GM19043 (cell line): Measurements from ENCODE around the gene REX1BD.
A peak's percentile ranks its signal among the peaks of the same experiment; 100 is the strongest.

Source experiments
- ATAC-seq: cut with Tn5 transposase; IDR thresholded peaks from one replicate; pipeline ENCODE4 v1.9.1; 2021; ENCODE audit warnings: low read depth; ENCODE audit not compliant: unreplicated experiment

The REX1BD gene

GRCh38 chr19:18612051-18612771 is 23.6 kb downstream of the REX1BD start:
- no peak for ATAC-seq

GRCh38 chr19:18612772-18613588 is 24.4 kb downstream of the REX1BD start, which contains the start of gene TMEM59L:
Gene TMEM59L (plus strand): TSS chr19:18612870. CDS start chr19:18612959, 89 bp downstream.
- ATAC-seq = no peak

GRCh38 chr19:18613589-18614234 is 25.1 kb downstream of the REX1BD start:
- no peak for ATAC-seq

GRCh38 chr19:18616023-18616422 is 27.4 kb downstream of the REX1BD start:
- ATAC-seq = no peak

- no peak for ATAC-seq
Observed at GRCh38 chr19:18617562-18617961, 29.0 kb downstream of the REX1BD start.

GRCh38 chr19:18618236-18618635 is 29.6 kb downstream of the REX1BD start:
- ATAC-seq = no peak

GRCh38 chr19:18620311-18620710 is 31.7 kb downstream of the REX1BD start:
- ATAC-seq = no peak

GRCh38 chr19:18620902-18621301 is 32.3 kb downstream of the REX1BD start:
- ATAC-seq = no peak

GRCh38 chr19:18626906-18627305 is 38.3 kb downstream of the REX1BD start:
- no peak for ATAC-seq

GRCh38 chr19:18629166-18630088 is 40.8 kb downstream of the REX1BD start:
- no peak for ATAC-seq

GRCh38 chr19:18633321-18633720 is 44.7 kb downstream of the REX1BD start:
- ATAC-seq = no peak

- no peak for ATAC-seq
Observed at GRCh38 chr19:18634612-18635297, 46.2 kb downstream of the REX1BD start.

GRCh38 chr19:18635831-18636182 is 47.2 kb downstream of the REX1BD start:
- ATAC-seq = no peak

- peak; percentile 78 for ATAC-seq
Observed at GRCh38 chr19:18636183-18636968, 47.8 kb downstream of the REX1BD start.

GRCh38 chr19:18636969-18637629 is 48.5 kb downstream of the REX1BD start, which contains the start of gene KLHL26:
Gene KLHL26 (plus strand): TSS chr19:18637028. CDS start chr19:18637055, 27 bp downstream.
- no peak for ATAC-seq

GRCh38 chr19:18637673-18638630 is 49.4 kb downstream of the REX1BD start:
- ATAC-seq = no peak

- no peak for ATAC-seq
Observed at GRCh38 chr19:18639706-18640243, 51.2 kb downstream of the REX1BD start.
